ENCODE data around the gene TBCK. TPM values are rescaled to one million over a fixed set of nuclear protein-coding genes. Genes with fewer than 3 reads are reported as not detected.

Gene TBCK
- total RNA-seq, 4 donors from 2014 or later: 23.3 to 47.7 (median 34.2) TPM

DNA sequence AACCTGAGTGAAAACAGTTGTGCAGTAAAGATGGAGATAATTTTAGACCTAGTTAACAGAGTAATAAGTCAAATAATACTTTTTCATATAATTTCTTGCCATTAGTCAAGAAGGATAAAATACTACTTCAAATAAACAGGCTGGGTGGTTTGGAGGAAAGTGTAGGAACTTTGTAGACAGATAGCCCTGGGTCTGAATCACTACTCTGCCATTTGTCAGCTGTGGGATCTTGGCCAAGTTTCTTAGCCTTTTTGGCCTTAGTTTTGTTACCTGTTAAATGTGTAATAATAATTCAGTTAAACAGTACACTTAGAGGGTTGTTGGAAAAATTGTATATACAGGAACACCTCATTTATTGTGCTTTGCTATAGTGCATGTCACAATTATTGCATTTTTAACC is 257.1 kb downstream of the TBCK start:
- DNase-seq (ENCODE audit: low spot score in 2 of 2): no peak
- peaks cover 3% of the 10 kb centered on the region for H3K4me1 ChIP-seq

DNA sequence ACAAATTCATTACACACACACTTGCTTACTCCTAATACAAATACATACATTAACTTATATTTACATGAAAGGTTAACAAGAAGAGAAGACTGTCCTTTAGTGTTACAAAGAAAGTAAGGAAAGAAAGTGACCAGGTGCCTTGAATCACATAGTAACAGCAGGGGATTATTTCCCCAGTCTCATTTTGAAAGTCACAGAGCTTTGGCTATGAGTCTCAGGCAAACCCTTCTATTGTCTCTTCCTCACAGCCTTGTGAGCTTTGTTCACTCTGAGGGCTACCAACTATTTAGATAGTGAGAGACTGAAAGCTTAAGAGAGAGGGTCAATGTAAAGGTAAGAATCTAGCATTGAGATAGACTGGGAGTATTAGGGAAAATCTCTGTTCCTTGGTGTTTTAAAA is 259.1 kb downstream of the TBCK start:
- TF ChIP-seq POLR2A (IDR thresholded peaks at IDR 0.05): no peak
- TF ChIP-seq, protein P1, sequence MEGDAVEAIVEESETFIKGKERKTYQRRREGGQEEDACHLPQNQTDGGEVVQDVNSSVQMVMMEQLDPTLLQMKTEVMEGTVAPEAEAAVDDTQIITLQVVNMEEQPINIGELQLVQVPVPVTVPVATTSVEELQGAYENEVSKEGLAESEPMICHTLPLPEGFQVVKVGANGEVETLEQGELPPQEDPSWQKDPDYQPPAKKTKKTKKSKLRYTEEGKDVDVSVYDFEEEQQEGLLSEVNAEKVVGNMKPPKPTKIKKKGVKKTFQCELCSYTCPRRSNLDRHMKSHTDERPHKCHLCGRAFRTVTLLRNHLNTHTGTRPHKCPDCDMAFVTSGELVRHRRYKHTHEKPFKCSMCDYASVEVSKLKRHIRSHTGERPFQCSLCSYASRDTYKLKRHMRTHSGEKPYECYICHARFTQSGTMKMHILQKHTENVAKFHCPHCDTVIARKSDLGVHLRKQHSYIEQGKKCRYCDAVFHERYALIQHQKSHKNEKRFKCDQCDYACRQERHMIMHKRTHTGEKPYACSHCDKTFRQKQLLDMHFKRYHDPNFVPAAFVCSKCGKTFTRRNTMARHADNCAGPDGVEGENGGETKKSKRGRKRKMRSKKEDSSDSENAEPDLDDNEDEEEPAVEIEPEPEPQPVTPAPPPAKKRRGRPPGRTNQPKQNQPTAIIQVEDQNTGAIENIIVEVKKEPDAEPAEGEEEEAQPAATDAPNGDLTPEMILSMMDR (IDR thresholded peaks at IDR 0.05): no peak
- TF ChIP-seq EP300 (IDR thresholded peaks at IDR 0.05): no peak
- DNase-seq (ENCODE audit: low spot score in 2 of 2): no peak
- H3K27ac ChIP-seq: no peak overlapping the region

More for the DNA sequence above, 257.1 kb downstream of the TBCK start:
- H3K4me3 ChIP-seq: no peak overlapping the region
- H3K27me3 ChIP-seq: no peaks in the 10 kb centered on the region
- no peaks in the 10 kb centered on the region for H3K36me3 ChIP-seq
- H3K9me3 ChIP-seq: no peaks in the 10 kb centered on the region
- H3K27ac ChIP-seq: no peak overlapping the region
- no peak for TF ChIP-seq EP300 (IDR thresholded peaks at IDR 0.05)
- TF ChIP-seq POLR2A (IDR thresholded peaks at IDR 0.05): no peak
- TF ChIP-seq POLR2AphosphoS5 (IDR thresholded peaks at IDR 0.05): no peak
- TF ChIP-seq, protein P1 (IDR thresholded peaks at IDR 0.05): no peak

DNA sequence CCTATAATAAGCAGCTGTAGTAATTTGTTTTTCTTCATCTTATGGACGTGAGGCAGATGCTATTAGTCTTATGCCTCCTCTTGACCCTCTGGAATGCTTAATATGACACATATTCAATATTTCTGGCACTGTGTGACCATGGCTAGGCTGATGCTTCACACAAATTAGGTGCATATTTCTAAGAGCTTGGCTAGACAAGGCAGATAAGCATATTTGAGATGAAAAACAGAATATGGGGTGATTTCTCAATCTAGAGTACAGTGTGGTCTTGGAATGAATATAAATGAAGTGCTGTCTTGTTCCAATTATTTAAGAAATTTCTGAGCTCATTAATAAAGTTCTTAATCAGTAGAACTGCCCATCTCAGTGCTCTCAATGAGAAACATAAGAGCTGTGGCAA is 264.5 kb downstream of the TBCK start:
- 71% methylated on average over 1 of the region's 1 CpG for WGBS
- Histone ChIP-seq H3K4me1 (no peaks in the 10 kb centered on the region), H3K4me3 (no peak overlapping the region), H3K27ac (no peak overlapping the region), H3K27me3 (no peaks in the 10 kb centered on the region), H3K36me3 (no peaks in the 10 kb centered on the region), H3K9me3 (no peaks in the 10 kb centered on the region)
- TF ChIP-seq, protein P1 (IDR thresholded peaks at IDR 0.05): no peak
- TF ChIP-seq EP300 (IDR thresholded peaks at IDR 0.05) (no peak), POLR2A (IDR thresholded peaks at IDR 0.05) (no peak), POLR2AphosphoS5 (IDR thresholded peaks at IDR 0.05) (no peak)
- DNase-seq (ENCODE audit: low spot score in 2 of 2): no peak

More for the DNA sequence above, 259.1 kb downstream of the TBCK start:
- no peaks in the 10 kb centered on the region for H3K27me3 ChIP-seq
- no peaks in the 10 kb centered on the region for H3K36me3 ChIP-seq
- no peaks in the 10 kb centered on the region for H3K4me1 ChIP-seq
- H3K4me3 ChIP-seq: no peak overlapping the region
- no peaks in the 10 kb centered on the region for H3K9me3 ChIP-seq

DNA sequence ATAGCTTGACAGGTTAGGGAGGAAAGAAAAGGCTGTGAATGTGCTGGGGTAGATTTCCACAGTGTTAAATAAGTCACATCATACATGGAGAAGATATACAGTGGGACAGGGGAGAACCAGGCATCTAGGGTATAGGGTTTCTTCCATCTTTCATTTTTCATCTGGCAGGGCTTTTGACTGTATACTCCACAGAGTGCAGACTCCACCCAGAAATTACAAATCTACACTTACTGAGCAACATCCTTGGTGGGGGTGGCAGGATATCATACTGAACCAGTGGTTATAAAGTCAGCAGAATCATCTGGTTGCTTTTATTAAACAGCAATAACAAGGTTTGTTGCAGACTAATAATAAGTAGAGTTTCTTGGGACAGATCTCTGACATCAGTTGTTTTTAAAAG is 266.5 kb downstream of the TBCK start:
- no peak for DNase-seq (ENCODE audit: low spot score in 2 of 2)
- Histone ChIP-seq H3K36me3 (no peaks in the 10 kb centered on the region), H3K27me3 (no peaks in the 10 kb centered on the region), H3K4me1 (no peaks in the 10 kb centered on the region), H3K27ac (no peak overlapping the region), H3K4me3 (no peak overlapping the region), H3K9me3 (no peaks in the 10 kb centered on the region)
- no peak for TF ChIP-seq POLR2A (IDR thresholded peaks at IDR 0.05)
- TF ChIP-seq EP300 (IDR thresholded peaks at IDR 0.05): no peak
- TF ChIP-seq POLR2AphosphoS5 (IDR thresholded peaks at IDR 0.05): no peak
- TF ChIP-seq, protein P1 (IDR thresholded peaks at IDR 0.05): no peak

DNA sequence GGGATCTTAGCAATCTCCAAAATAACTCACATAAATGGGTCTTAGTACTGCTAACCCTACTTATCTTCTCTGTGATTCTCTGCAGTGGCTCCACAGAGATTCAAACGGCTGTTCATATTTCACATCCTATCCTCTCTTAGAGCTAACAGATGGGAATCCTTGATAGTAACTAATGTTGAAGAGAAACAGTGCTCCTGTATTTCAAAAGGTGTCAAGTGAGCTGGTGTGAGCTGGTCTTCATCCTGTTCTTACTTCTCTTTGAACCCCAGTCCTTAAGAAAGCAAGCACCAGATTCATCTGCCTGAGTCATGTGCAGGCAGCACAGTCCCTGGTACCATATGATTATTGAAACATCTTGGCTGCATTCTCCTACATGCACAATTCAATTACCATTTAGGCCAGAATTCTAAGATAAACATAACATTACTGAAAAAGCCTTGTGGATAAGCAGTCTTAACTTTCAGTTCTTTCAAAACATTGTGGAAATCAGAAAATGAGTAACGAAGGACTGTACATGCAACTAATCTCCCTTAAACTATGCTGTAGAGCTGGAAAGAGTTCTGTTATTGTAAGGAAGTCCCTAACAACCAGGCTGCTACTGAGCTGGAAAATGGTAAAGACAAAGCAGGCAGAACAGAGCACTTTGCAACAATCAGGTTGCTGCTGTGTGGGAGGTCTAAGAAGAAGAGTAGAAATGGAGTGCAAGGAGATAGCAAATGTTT is 267.6 kb downstream of the TBCK start:
- no peak for DNase-seq (ENCODE audit: low spot score in 2 of 2)
- Histone ChIP-seq H3K4me1 (no peaks in the 10 kb centered on the region), H3K27me3 (no peaks in the 10 kb centered on the region), H3K4me3 (no peak overlapping the region), H3K27ac (no peak overlapping the region), H3K9me3 (no peaks in the 10 kb centered on the region), H3K36me3 (no peaks in the 10 kb centered on the region)
- WGBS: 75% methylated on average over 2 of the region's 2 CpGs
- no peak for TF ChIP-seq POLR2A (IDR thresholded peaks at IDR 0.05)
- TF ChIP-seq, protein P1 (IDR thresholded peaks at IDR 0.05): no peak
- no peak for TF ChIP-seq POLR2AphosphoS5 (IDR thresholded peaks at IDR 0.05)
- no peak for TF ChIP-seq EP300 (IDR thresholded peaks at IDR 0.05)

Measured in suprapubic skin (tissue), 4 donors.